Fibroblast of the conjunctiva (primary cell): ENCODE results near the gene GNA12.

ENCODE experiments used
- DNase-seq: peaks from one replicate; pipeline ENCODE4 v3.0.0-alpha.2; 2010; ENCODE audit warnings: low read depth

Gene GNA12

DNA sequence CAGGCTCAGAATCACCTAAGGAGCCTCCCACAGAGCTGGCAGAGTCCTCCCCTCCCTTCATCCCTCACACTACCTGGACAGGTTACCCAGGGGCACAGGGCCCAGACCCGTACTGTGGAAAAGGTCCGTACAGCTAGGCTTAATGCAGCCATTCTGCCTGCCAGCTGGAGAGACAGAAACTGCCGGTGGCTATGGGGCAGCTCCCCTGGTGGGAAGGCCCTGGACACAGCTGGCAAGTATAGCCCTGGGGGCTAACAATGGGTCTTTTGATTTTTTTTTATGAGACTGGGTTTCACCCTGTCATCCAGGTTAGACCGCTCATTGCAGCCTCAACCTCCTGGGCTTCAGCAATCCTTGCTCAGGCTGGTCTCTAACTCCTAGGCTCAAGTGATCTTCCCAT is 68.3 kb downstream of the GNA12 start:
- no peak for DNase-seq

DNA sequence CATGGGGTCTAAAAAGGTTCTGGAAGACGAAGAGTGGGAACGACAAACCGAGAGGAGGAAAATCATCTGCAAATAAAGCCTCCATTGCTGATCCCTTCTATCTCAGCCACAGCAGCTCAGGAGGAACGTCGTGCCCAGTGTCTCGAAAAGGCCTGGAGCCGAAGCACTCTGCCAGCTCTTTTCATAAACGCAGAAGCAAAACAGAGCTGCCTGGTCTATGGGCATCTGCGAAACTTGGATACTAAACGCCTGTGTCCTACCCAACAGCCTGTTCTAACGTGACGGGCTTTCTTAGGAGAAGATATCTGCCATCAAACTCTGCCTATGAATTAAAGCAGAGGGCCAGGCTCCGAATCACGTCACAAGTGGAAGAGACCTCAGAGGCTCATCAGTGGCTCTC is 68.7 kb downstream of the GNA12 start:
- DNase-seq, result no peak

DNA sequence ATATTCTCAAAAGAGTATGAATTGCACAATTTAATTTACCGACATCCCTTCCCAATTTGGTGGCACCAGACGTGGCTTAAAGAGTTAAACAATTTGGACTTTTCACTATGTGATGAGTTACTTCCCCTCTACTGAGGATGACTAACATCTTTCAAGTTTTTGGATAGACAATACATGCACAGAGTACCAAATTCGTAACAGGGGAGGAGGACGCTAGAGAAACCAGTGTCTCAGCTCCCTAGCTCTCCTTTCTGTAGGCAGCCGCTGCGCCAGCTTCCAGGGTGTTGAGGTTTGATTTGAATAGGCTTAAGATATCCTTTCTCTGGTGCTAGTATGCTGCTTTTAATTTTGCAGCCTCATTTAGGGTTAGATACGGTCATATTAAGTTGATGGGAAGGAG is 69.2 kb downstream of the GNA12 start:
- DNase-seq, result no peak

DNA sequence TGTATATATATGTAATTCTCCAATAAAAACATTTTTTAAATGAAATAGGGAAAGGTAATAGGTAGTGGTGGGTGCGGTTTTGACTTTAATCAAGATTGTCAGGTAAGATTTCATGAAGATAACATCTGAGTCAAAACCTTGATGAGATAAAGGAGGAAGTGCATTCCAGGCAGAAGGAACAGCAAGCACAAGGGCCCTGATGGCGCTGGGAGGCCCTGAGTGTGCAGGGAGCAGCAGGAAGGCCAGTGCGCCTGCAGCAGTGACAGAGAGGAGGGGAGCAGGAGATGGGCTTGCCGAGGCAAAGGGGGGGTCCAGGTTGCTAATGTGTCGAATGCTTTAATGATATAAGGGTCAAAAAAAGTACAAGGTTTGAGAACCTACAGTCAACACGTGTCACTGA is 69.8 kb downstream of the GNA12 start:
- DNase-seq, result no peak

DNA sequence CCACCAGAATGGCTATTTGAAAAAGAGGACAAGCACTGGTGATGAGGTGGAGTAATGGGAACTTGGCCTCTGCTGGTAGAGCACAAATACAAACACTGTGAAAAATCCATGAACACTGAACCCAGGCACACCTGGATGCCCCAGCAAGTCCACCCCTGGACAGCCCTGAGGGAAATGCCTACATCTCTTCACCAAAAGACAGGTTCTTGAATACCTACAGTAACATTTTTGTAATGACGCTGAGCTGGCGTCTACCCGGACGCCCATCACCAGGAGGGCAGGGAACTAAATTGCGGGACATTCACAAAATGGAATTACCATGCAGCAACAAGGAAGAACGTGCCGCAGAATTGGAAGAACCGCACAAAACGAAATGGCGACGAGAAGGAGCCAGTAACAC is 70.5 kb downstream of the GNA12 start:
- DNase-seq, result no peak

DNA sequence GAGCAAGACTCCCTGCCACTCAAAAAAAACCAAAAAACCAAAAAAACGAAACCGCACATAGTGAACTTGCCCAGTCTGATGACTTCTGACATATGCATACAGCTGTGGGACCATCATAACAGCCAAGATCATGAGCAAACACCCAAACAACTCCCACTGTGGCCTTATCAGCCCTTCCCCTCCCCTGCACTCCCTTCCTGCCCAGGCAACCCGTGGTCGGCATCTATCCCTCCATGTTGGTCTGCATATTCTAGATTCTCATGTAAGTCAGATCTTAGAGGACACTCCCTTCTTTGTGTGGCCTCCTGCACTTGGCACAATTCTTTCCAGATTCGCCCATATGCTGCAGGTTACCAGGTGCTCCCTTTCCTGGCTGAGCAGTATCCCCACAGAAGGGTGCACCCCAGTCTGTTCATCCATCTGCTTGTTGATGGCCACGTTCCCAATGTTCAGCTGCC is 72.8 kb downstream of the GNA12 start:
- no peak for DNase-seq

DNA sequence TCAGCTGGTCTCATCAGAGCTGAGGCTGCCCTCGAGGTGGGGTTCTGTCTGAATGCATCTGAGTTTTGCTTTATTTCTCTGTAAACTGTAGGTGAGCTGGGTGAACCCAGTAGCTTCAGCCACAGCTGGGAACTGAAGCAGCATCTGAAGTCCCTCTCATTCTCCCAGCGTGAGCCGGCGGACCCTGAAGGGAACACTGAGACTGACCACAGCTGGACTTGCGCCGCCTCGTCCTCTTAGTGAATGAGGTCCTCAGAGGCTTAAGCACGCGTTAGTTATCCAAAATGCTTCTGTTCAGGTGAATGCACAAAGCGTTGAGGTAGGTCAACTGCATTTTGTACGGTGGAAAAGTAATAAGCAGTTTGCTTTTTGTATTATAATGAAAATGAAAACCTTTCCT is 79.5 kb downstream of the GNA12 start:
- no peak for DNase-seq

DNA sequence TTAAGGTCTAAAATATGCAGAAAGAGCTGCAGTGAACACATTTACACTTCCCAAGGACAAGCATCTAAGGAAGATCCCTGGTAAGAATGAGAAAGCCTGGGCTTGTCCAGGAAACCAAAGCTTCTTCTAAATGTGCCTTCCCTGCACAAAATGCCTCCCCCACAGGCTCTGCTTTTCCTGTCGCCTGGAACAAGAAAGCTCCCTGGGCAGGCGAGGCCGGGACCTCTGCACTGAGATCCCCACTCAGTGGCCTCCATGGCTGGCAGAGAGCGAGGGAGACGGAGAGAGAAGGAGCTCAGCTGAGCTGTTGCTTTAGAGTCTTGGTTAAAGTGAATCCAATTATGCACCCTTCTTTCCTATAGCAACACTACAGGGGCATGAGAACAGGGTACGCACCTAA is 80.5 kb downstream of the GNA12 start:
- DNase-seq, result no peak

DNA sequence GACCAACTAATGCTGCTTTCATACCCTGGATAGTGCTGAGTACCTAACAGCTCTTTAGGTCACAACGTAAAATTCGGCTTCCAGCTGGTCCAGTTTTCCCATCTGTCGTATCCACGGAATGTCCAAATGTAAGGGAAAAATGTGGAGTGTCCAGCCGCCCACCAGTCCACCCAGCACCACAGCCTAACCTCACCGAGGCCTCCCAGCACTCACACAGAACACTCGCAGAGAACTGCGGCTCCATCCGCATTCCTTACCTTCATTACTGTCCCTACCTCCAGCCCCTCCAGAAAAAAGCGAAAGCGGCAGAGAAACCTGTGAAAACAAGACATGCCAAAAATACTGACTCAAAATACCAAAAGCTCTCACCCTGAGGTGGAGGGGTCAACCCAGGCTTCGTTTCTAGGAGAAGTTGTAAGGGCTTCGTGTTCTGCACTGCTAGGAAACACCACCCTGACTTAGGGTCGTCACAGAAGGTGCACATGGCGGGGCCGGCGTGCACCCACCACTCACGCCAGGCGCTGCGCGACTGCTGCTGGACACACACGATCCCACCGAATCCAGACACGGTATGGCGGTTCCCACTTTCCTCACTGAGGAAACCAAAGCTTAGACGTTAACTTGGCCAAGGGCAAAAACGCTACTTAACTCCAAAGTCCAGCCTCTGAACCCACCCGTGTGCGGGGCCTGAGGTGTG is 82.2 kb downstream of the GNA12 start:
- DNase-seq, result no peak

DNA sequence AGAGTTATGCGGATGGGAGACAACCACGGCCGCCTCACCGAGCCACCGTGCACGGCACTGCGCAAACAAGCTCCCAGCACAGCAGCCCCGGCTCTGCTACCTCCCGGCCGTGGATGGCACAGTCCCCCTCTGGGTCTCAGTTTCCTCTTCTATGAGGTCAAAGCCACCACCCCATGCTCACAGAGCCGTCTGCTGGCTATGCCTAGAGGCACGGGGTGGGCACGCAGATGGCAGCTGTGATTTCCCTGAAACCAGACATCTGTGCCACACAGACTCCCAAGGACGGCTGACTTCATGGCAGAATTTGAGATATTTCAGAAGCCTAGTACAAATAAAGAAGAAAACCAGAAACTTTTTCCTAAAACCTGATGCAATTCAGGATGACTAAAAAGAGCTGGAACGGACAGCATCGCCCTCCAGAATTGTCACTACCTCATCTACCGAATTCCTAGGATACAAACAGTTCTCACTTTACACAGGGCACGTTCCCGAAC is 82.9 kb downstream of the GNA12 start:
- no peak for DNase-seq

DNA sequence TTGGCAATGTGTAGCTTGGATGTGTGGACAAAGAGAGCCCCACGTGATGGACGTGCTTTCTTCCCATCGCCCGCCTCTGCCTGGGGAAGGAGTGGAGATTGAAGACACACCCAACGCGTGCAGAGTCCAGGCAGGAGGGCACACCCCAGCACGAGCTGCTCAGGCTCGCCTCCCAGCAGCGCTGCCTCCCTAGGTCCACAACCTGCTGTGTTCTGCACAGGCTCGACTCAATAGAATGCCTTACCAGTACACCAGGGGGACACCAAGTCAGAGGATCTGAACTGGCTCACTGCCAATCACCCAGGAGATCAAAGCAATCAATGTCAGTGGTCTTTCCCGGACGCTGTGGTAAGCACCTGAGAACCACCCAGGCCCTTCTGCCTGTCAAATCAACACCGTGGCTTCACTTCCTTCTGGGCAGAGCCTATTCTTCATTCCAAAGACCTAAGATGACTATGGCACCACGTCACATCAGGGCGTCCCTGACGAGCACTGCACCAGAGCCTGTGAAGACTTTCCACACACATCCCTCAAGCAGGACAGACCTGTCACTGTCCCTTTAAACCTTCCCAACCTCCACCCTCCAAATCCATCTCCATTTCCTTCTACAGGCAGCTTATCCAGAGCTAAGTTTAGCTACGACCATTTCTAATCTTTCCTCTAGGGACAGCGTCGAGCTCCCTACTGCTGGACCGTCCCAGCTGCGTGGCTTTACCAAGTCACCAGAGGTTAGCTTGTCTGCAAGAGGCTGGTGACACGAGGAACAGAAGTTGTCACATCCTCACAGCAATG is 83.8 kb downstream of the GNA12 start:
- no peak for DNase-seq

DNA sequence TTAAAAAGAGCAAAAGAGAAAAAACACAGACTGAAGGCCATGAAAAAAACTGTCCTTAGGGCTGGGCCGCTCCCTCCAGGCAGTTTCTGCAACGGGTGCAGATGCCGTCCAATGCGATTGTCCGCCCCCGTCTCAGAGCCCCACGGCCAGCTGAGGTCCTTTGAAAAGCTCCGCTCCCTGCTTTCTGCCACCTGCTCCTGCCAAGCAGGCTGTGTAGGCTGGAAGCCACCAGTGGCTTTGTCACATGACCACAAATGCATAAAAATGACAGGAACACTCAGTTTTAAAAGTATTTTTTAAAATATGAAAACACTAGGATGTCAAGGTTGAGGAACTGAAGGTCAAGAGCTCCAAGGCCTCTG is 84.4 kb downstream of the GNA12 start:
- DNase-seq, result no peak

DNA sequence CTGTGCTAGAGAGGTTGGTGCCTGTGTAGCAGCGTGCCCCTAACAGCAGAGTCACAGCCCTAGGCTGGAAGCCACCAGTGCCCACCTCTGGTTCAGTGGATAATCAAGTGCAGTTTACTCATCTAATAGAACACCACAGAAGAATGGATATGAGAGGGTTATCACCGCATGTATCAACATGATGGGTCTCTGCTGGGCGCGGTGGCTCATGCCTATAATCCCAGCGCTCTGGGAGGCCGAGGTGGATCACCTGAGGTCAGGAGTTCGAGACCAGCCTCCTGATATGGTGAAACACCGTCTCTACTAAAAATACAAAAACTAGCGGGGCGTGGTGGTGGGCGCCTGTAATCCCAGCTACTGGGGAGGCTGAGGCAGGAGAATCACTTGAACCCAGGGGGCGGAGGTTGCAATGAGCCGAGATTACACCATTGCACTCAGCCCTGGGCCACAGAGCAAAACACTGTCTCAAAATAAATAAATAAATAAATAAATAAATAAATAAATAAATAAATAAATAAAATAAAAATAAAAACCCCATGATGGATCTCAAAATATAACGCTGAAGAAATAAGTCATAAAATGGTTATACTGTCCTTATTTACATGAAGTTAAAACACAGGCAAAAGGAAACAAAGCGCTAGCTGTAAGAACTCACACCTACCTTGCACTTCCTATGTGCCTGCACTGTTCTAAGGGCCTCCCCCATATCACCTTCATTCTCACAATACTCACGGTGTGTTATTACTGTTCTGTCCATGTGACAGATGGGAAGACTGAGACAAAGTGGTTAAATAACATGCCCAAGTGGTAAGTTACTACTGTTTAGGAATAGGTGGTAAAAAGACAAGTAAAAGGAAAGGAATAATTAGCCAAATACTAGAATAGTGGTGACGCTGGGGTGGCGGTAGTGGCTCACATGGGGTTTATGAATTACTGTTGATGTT is 85.2 kb downstream of the GNA12 start:
- no peak for DNase-seq

DNA sequence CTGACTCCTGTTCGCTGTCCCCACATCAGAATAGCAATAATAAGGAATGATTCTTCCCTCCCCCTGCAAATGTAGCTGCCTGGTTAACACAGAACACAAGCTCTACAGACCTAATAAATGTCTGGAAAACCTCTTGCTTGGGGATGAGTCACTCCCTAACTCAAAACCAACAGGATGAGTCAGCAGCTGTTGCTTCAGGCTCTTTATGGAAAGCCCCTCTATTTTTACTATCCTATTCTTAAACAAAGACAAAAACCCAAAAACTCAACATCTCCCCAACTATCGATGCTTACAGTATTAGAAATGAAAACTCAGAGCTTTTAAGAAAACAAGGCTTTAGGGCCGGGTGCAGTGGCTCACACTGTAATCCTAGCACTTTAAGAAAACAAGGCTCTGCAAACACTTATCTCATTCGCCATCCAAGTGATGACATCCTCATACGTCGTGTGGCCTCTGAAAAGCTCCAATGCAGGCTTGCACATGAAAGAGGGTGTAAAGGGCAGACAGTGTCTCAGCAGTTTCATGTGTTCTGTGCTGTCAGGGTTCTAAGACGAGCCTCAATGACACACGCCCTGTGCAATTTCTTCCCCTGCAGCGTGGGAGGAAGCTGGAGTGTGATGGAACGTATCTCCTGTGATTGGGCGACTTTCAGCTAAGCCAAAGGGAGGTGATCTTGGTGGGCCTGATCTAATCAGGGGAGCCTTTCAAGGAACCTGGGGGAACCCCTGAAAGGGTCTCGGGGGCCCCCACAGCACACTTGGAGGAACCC is 86.0 kb downstream of the GNA12 start:
- DNase-seq, result peak; percentile 95

DNA sequence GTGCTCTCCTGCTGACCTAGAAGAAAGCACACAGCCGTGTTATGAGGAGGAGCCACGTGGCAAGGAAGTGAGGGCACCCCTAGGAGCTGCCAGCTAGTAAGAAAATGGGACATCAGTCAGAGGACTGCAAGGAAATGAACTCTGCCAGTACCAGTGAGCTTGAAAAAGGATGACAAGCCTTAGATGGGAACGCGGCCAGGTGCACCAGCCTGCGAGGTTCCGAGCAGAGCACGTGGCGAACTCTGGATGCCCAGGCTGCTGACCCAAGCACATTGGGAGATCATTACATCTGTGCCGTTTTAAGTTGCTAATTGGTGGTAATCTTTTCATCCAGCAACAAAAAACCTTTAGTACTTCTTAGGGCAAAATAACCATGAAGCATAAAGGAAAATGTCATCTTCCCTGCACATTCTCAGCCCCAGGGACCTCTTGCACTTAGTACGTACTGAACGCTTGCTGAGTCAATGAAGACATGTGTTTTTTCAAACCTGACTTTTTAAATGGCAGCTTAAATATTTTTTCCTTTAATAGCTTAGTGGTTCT is 86.7 kb downstream of the GNA12 start:
- DNase-seq, result no peak

DNA sequence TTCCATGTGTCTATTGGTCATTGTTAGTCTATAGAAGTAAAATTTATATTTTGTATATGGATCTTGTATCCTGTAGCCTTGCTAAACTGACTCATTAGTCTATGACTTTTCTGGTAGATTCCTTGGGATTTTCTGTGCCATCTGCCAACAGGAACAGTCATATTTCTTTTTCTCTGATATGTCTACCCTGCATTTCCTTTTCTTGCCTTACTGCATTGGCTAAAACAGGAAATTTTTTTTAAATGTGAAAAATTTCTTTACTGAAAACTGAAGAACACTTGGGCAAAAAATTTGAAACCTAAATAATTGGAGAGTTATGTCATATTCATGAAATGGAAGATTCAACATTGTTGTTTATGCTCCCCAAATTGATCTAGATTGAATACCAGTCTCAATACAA is 88.6 kb downstream of the GNA12 start:
- DNase-seq, result no peak

DNA sequence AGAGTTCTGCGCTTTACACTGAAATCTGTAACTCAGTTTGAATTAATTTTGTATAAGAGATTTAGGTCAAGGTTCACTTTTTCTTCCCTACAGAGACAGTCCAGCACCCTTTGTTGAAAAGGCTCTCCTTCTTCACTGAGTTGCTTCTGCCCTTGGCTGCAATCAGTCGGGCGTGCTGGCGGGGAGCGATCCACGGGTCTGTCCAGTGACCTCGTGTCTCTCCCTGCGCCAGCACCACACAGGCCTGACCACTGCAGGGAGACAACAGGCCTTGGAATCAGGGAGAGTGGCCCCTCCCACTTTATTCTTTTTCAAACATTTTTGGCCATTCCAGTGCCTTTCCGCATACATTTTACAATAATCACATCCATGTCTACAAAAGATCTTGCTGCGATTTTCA is 89.2 kb downstream of the GNA12 start:
- no peak for DNase-seq

DNA sequence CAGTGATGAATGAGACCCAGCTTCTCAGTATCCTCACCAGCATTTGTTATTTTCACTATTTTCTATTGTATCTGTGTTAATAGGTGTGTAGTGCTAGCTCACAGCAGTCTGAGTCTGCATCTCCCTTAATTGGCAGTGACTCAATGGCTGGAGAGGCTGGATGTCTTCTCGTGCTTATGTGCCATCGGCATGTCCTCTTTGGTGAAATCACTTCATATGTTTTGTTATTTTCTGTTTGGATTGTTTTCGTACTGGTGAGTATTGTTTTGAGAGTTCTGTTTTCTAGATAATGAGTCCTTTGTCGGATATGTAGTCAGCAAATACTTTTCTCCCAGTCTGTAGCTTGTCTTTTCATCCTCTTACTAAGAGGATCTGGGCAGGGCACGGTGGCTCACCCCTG is 90.0 kb downstream of the GNA12 start:
- DNase-seq, result no peak

DNA sequence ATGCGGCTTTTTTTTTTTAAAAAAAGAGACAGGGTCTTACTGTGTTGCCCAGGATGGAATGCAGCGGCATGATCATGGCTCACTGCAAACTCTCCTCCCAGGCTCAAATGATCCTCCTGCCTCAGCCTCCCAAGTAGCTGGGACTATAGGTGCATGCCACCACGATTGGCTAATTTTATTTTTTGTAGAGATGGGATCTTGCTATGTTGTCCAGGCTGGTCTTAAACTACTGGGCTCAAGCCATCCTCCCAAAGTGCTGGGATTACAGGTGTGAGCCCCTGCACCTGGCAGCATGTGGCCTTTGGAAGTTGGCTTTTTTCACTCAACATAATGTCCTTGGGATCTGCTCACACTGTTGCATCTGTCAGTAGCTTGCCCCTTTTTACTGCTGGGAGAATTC is 91.0 kb downstream of the GNA12 start:
- DNase-seq, result no peak

DNA sequence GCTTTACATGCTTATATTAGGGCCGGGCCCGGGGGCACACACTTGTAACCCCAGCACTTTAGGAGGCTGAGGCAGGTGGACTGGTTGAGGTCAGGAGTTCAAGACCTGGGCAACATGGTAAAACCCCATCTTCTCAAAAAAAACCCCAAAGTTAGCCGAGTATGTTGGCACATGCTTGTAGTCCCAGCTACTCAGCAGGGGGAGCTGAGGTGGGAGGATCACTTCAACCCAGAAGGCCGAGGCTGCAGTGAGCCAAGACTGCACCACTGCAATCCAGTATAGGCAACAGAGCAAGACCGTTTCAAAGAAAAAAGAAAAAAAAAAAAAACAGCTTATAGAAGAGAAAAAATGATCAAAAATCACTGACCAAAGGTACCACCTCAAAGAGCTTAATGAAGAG is 93.0 kb downstream of the GNA12 start:
- DNase-seq, result no peak

DNA sequence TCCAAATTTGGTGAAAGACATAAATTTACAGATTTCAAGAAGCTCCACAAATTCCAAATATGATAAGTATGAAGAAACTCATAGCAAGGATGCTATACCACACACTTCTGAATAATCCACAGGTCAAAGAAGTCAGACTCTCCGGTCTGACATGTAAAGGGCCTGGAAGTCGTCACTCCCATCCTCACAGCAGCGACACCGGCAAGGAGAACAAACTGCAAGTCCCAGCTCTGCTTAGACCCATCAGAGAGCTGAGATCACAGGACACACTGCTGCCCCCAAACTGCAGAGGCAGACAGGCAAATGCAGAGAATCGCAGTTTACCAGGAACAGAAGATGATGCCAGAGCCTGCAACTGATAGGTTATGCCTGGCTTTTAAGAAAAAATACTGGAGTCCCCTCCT is 94.1 kb downstream of the GNA12 start:
- DNase-seq, result no peak
